Measurements from ENCODE around the gene PNCK. TPM values are rescaled to one million over a fixed set of nuclear protein-coding genes. Genes with fewer than 3 reads are reported as not detected.

The PNCK gene
- total RNA-seq, 1 experiment from 2014 or later, result 2.3 TPM

GRCh38 chrX:153623310-153624029, 50.1 kb downstream of the PNCK start:
- POLR2A ChIA-PET, result no interaction called here
- no peaks in the 10 kb centered on the region for H3K4me1 ChIP-seq (ENCODE audit: control insufficient read depth, insufficient read depth, low read length)
- no peaks in the 10 kb centered on the region for H3K27me3 ChIP-seq (ENCODE audit: control insufficient read depth, insufficient read depth, low read length)
- CTCF ChIA-PET, result interaction anchor here (0.6 kb wide), 1 partner anchor 14 kb away, joined by 3 read pairs; no protein-coding TSS in a partner anchor
- DNase-seq (ENCODE audit: low read depth, low spot score), result no peak
- intact Hi-C loops (cut with micrococcal nuclease; ENCODE audit: unreplicated experiment), result no loop called here
- no peak overlapping the region for H3K27ac ChIP-seq (ENCODE audit: low read length)
- H3K9me3 ChIP-seq (ENCODE audit: control insufficient read depth, insufficient read depth, low read depth, low read length), result no peaks in the 10 kb centered on the region
- no peak for ATAC-seq
- in situ Hi-C loops (cut with HindIII; ENCODE audit: low pct_unique_long_range_greater_than_20kb, low sequenced_read_pairs), result no loop called here
- BruUV-seq (replicated peaks), result no TSS peak
- H3K4me3 ChIP-seq (ENCODE audit: low read depth in 2 of 2, low read length in 2 of 2), result no peak overlapping the region
- TF ChIP-seq SIN3A (IDR thresholded peaks at IDR 0.05; ENCODE audit: borderline replicate concordance, insufficient read depth, low read depth, low read length), result no peak
- TF ChIP-seq POLR2AphosphoS5 (IDR thresholded peaks at IDR 0.05; ENCODE audit: low read depth, low read length), result no peak
- TF ChIP-seq TCF7L2 (IDR thresholded peaks at IDR 0.05; ENCODE audit: low read depth, low read length), result no peak
- no peak for TF ChIP-seq REST (IDR thresholded peaks at IDR 0.05; ENCODE audit: insufficient read depth in 1 of 2, low read depth in 2 of 2, low read length in 1 of 2)
- no peak for TF ChIP-seq CTCF (IDR thresholded peaks at IDR 0.05)
- no peaks in the 10 kb centered on the region for H3K36me3 ChIP-seq (ENCODE audit: control insufficient read depth, insufficient read depth, low read length)

DNA sequence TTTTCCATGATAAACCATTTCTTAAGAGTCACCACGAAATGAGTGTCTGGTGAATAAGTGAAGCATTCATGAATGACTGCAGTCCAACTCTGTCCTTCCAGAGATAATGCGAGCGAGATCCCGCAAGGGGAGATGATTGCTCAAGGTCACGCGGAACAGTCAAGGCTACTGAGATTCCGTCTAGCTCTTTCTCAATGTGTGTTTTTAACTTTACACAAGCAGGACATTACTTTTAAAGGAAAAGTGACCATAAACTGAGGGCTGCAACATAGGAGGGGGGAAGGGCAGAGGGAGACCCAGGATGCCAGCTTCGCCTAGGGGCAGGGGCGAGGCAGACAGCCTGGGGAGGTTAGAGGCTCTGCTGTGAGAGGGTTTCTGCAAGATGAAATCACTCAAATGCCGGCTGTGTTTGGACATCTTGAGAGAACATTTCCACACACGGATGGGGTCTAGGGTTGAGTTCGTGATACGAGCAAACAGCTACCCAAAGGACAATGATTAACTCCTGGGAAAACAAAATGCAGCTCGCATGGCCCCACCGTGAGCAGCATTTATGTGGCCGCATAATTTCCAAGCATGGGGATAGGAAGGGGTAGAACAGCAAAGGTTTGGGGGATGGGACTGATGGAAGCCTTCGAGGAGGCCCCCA, 50.8 kb downstream of the PNCK start:
- POLR2A ChIA-PET, result no interaction called here
- TF ChIP-seq REST (IDR thresholded peaks at IDR 0.05; ENCODE audit: insufficient read depth in 1 of 2, low read depth in 2 of 2, low read length in 1 of 2), result no peak
- no peak for TF ChIP-seq CTCF (IDR thresholded peaks at IDR 0.05)
- TF ChIP-seq POLR2AphosphoS5 (IDR thresholded peaks at IDR 0.05; ENCODE audit: low read depth, low read length), result no peak
- no peak for TF ChIP-seq SIN3A (IDR thresholded peaks at IDR 0.05; ENCODE audit: borderline replicate concordance, insufficient read depth, low read depth, low read length)
- TF ChIP-seq TCF7L2 (IDR thresholded peaks at IDR 0.05; ENCODE audit: low read depth, low read length), result no peak
- no TSS peak for BruUV-seq (replicated peaks)
- no peak for ATAC-seq
- intact Hi-C loops (cut with micrococcal nuclease; ENCODE audit: unreplicated experiment) (no loop called here), in situ Hi-C loops (cut with HindIII; ENCODE audit: low pct_unique_long_range_greater_than_20kb, low sequenced_read_pairs) (no loop called here)
- Histone ChIP-seq H3K4me3 (ENCODE audit: low read depth in 2 of 2, low read length in 2 of 2) (no peak overlapping the region), H3K36me3 (ENCODE audit: control insufficient read depth, insufficient read depth, low read length) (no peaks in the 10 kb centered on the region), H3K9me3 (ENCODE audit: control insufficient read depth, insufficient read depth, low read depth, low read length) (no peaks in the 10 kb centered on the region), H3K4me1 (ENCODE audit: control insufficient read depth, insufficient read depth, low read length) (no peaks in the 10 kb centered on the region), H3K27ac (ENCODE audit: low read length) (no peak overlapping the region), H3K27me3 (ENCODE audit: control insufficient read depth, insufficient read depth, low read length) (peaks cover 4% of the 10 kb centered on the region)
- CTCF ChIA-PET, result no interaction called here
- no peak for DNase-seq (ENCODE audit: low read depth, low spot score)
